ENCODE measurements around the gene GALNT14. TPM values are rescaled to one million over a fixed set of nuclear protein-coding genes. Genes with fewer than 3 reads are reported as not detected.

Gene GALNT14
- total and polyA plus RNA-seq, 2 donors (not counting 1 experiment from before 2014, with no cell fraction given) = 3.1 to 6.2 TPM

DNA sequence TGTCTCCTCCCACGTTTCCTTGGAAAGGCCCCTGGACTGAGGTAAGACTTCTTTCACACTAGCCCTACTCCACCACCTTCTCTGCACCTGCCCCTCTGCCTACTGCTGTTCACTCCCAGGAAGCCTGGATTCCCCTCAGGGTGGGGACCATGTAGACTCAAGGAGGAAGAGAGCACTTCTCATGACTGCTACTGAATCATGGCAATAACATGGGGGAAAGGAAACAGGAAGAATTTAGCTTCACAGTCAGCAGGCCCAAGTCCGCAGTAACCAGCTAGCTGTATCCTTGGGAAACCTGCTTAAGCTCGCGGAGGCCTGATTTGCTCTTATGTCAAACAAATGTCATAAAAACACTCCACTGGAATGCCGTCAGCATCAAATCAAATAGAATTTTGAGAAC lies 204.7 kb downstream of the GALNT14 start:
- no peaks in the 10 kb centered on the region for H3K9me3 Mint-ChIP-seq (ENCODE audit: insufficient read depth)
- no peak for DNase-seq
- no peak overlapping the region for H3K27ac ChIP-seq (ENCODE audit: low read length in 2 of 2)
- H3K79me2 ChIP-seq (ENCODE audit: control insufficient read depth, insufficient read depth, low read length) = no peaks in the 10 kb centered on the region
- H3K4me2 ChIP-seq (replicated peaks; ENCODE audit: low read depth, low read length, poor library complexity, severe bottlenecking) = no peak overlapping the region
- no peak overlapping the region for H3K4me3 ChIP-seq (ENCODE audit: control extremely low read depth in 1 of 5, extremely low read depth in 1 of 5, insufficient read depth in 1 of 5, low read depth in 2 of 5, low read length in 4 of 5)
- intact Hi-C loops (cut with micrococcal nuclease) = no loop called here
- no peak for ATAC-seq (ENCODE audit: low read depth)
- no peak overlapping the region for H2AFZ ChIP-seq (ENCODE audit: insufficient read depth, low read depth, low read length, poor library complexity, severe bottlenecking)
- H3K27me3 Mint-ChIP-seq = no peaks in the 10 kb centered on the region
- TF ChIP-seq EZH2 (IDR thresholded peaks at IDR 0.05; ENCODE audit: borderline replicate concordance, insufficient read depth, low read depth, low read length, poor library complexity, severe bottlenecking) = no peak
- TF ChIP-seq, protein P1, sequence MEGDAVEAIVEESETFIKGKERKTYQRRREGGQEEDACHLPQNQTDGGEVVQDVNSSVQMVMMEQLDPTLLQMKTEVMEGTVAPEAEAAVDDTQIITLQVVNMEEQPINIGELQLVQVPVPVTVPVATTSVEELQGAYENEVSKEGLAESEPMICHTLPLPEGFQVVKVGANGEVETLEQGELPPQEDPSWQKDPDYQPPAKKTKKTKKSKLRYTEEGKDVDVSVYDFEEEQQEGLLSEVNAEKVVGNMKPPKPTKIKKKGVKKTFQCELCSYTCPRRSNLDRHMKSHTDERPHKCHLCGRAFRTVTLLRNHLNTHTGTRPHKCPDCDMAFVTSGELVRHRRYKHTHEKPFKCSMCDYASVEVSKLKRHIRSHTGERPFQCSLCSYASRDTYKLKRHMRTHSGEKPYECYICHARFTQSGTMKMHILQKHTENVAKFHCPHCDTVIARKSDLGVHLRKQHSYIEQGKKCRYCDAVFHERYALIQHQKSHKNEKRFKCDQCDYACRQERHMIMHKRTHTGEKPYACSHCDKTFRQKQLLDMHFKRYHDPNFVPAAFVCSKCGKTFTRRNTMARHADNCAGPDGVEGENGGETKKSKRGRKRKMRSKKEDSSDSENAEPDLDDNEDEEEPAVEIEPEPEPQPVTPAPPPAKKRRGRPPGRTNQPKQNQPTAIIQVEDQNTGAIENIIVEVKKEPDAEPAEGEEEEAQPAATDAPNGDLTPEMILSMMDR (IDR thresholded peaks at IDR 0.05) = no peak
- no peaks in the 10 kb centered on the region for H3K4me1 Mint-ChIP-seq
- WGBS (ENCODE audit: insufficient coverage) = 50% methylated on average over 2 of the region's 5 CpGs
- H3K4me1 ChIP-seq (ENCODE audit: control insufficient read depth in 2 of 2, insufficient read depth in 2 of 2, low read length in 2 of 2) = no peaks in the 10 kb centered on the region
- H3K27me3 ChIP-seq (replicated peaks in 1 of 4; ENCODE audit: control extremely low read depth in 1 of 4, control insufficient read depth in 3 of 4, insufficient read depth in 4 of 4, low read length in 3 of 4) = no peaks in the 10 kb centered on the region
- no peak overlapping the region for H3K9ac ChIP-seq (ENCODE audit: low read length)
- POLR2A ChIA-PET = no interaction called here
- no peak overlapping the region for H3K27ac Mint-ChIP-seq
- CTCF ChIA-PET = no interaction called here
- peaks cover 0 to 4% (median 0%) of the 10 kb centered on the region in 3 donors for H3K9me3 ChIP-seq (ENCODE audit: control extremely low read depth in 1 of 3, control insufficient read depth in 2 of 3, insufficient read depth in 1 of 3, low read length in 2 of 3)
- no peaks in the 10 kb centered on the region for H3K36me3 ChIP-seq (replicated peaks in 1 of 2; ENCODE audit: control extremely low read depth in 1 of 2, control insufficient read depth in 1 of 2, extremely low read depth in 1 of 2, insufficient read depth in 2 of 2, low read length in 1 of 2)
- no peaks in the 10 kb centered on the region for H4K20me1 ChIP-seq (ENCODE audit: control insufficient read depth, insufficient read depth, low read length, poor library complexity, severe bottlenecking)
- H3K4me3 Mint-ChIP-seq = no peak overlapping the region

DNA sequence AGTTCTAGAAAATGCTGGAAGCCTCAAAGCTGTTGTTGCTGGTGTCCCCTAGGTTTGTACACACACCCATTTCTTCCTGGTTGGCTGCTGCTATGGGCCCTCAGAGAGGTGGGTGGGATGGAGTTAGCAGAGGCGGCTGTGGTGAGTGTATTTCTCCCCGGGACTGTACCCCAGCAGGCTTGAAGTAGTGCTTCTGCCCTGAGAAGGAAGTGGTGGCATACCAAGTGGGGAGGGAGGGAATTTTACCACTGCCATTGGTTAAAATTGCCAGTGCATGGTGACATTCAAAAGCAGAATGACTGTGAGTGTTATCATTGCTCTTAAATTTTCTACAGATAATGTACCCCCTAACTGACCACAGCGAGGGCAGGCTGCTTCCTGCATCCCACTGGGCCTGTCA lies 205.4 kb downstream of the GALNT14 start:
- no peak for TF ChIP-seq EZH2 (IDR thresholded peaks at IDR 0.05; ENCODE audit: borderline replicate concordance, insufficient read depth, low read depth, low read length, poor library complexity, severe bottlenecking)
- TF ChIP-seq, protein P1 (IDR thresholded peaks at IDR 0.05) = no peak
- no peaks in the 10 kb centered on the region for H4K20me1 ChIP-seq (ENCODE audit: control insufficient read depth, insufficient read depth, low read length, poor library complexity, severe bottlenecking)
- no peaks in the 10 kb centered on the region for H3K36me3 ChIP-seq (replicated peaks in 1 of 2; ENCODE audit: control extremely low read depth in 1 of 2, control insufficient read depth in 1 of 2, extremely low read depth in 1 of 2, insufficient read depth in 2 of 2, low read length in 1 of 2)
- POLR2A ChIA-PET = no interaction called here
- H3K9ac ChIP-seq (ENCODE audit: low read length) = no peak overlapping the region
- Mint-ChIP-seq H3K27me3 (no peaks in the 10 kb centered on the region), H3K27ac (no peak overlapping the region), H3K4me3 (no peak overlapping the region), H3K4me1 (no peaks in the 10 kb centered on the region), H3K9me3 (ENCODE audit: insufficient read depth) (no peaks in the 10 kb centered on the region)
- no peak overlapping the region for H3K4me2 ChIP-seq (replicated peaks; ENCODE audit: low read depth, low read length, poor library complexity, severe bottlenecking)
- no peaks in the 10 kb centered on the region for H3K27me3 ChIP-seq (replicated peaks in 1 of 4; ENCODE audit: control extremely low read depth in 1 of 4, control insufficient read depth in 3 of 4, insufficient read depth in 4 of 4, low read length in 3 of 4)
- CTCF ChIA-PET = no interaction called here
- no peak overlapping the region for H3K27ac ChIP-seq (ENCODE audit: low read length in 2 of 2)
- DNase-seq = no peak
- no peak overlapping the region for H3K4me3 ChIP-seq (ENCODE audit: control extremely low read depth in 1 of 5, extremely low read depth in 1 of 5, insufficient read depth in 1 of 5, low read depth in 2 of 5, low read length in 4 of 5)
- ATAC-seq (ENCODE audit: low read depth) = no peak
- 19% methylated on average over 2 of the region's 3 CpGs for WGBS (ENCODE audit: insufficient coverage)
- H3K4me1 ChIP-seq (ENCODE audit: control insufficient read depth in 2 of 2, insufficient read depth in 2 of 2, low read length in 2 of 2) = no peaks in the 10 kb centered on the region
- H3K9me3 ChIP-seq (ENCODE audit: control extremely low read depth in 1 of 3, control insufficient read depth in 2 of 3, insufficient read depth in 1 of 3, low read length in 2 of 3) = peaks cover 0 to 4% (median 0%) of the 10 kb centered on the region in 3 donors
- H2AFZ ChIP-seq (ENCODE audit: insufficient read depth, low read depth, low read length, poor library complexity, severe bottlenecking) = no peak overlapping the region
- intact Hi-C loops (cut with micrococcal nuclease) = no loop called here
- H3K79me2 ChIP-seq (ENCODE audit: control insufficient read depth, insufficient read depth, low read length) = no peaks in the 10 kb centered on the region

All from B cell (primary cell).